Right renal pelvis (tissue), 4 donors: Measurements from ENCODE around the gene NR1H2. TPM values are rescaled to one million over a fixed set of nuclear protein-coding genes. Genes with fewer than 3 reads are reported as not detected.
A peak's percentile ranks its signal among the peaks of the same experiment; 100 is the strongest.
"Not testable (repeated sequence)": the region's sequence is repeated elsewhere in the genome, so short reads cannot be mapped to it uniquely, and the experiment has no call there.

ENCODE experiments used
- DNase-seq, 4 donors: peaks; one replicate each; pipeline ENCODE4 v3.0.0-alpha.2; 2013; ENCODE audit warnings: low read depth in 4 of 4, low spot score in 3 of 4, missing footprints in 1 of 4
- polyA plus RNA-seq, 4 donors: library from polyadenylated mRNA; unstranded; fragments of 120-200 nt; gene quantifications; one replicate each; pipeline ENCODE4 v1.2.1, GENCODE V29; 2013; ENCODE audit not compliant: insufficient read length in 4 of 4

NR1H2 gene
- polyA plus RNA-seq, 4 donors, result 28.6 to 47.2 (median 32.0) TPM

DNA sequence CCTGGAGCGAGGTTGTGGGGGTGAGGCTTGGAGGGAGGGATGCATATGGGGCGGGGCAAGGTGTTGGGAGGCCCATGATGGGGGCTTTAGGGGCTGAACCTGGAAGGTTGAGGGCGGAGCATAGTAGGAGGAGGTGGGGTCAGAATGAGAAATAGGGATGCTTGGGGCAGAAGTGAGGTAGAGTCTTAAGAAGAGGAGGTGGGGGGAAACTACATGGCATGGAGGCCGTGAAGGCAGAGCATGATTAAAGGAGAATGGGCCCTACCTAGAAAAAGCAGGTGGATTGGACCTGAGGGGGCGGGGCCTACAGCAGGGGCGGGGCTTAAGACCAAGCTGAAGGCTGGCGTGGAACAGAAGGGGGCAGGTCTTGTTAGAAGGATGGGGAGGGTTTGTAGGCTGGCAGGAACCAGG, 799 bp downstream of the NR1H2 start:
- no peak for DNase-seq

DNA sequence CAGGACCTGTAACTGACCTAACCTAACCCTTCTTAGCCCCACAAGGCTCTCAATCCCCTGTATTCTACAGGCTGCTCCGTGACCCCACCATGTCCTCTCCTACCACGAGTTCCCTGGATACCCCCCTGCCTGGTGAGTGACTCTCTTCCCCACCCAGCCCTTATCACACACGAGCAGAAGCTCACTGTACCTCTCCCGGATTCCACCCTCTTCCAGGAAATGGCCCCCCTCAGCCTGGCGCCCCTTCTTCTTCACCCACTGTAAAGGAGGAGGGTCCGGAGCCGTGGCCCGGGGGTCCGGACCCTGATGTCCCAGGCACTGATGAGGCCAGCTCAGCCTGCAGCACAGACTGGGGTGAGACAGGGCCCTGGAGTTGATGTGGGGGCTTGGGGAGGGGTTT, 1.3 kb downstream of the NR1H2 start:
- DNase-seq, result no peak

DNA sequence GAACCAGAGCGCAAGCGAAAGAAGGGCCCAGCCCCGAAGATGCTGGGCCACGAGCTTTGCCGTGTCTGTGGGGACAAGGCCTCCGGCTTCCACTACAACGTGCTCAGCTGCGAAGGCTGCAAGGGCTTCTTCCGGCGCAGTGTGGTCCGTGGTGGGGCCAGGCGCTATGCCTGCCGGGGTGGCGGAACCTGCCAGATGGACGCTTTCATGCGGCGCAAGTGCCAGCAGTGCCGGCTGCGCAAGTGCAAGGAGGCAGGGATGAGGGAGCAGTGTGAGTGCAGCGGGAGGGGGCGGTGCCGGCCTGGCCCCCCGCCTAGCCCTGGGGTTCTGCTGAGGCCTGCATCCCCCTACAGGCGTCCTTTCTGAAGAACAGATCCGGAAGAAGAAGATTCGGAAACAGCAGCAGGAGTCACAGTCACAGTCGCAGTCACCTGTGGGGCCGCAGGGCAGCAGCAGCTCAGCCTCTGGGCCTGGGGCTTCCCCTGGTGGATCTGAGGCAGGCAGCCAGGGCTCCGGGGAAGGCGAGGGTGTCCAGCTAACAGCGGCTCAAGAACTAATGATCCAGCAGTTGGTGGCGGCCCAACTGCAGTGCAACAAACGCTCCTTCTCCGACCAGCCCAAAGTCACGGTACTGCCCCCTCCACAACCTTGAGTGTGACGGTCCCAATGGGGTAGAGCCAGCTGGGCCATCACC, 2.1 kb downstream of the NR1H2 start:
- no peak for DNase-seq

DNA sequence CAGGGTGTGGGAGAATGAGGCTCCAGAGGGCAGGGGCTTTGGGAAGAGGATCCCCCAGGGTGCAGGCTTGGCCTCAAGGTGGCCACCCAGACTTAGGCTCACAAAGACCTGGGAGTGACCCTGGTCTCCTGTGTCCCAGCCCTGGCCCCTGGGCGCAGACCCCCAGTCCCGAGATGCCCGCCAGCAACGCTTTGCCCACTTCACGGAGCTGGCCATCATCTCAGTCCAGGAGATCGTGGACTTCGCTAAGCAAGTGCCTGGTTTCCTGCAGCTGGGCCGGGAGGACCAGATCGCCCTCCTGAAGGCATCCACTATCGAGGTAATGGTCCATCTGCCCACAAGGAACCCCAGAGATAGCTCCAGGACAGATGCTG, 2.6 kb downstream of the NR1H2 start:
- no peak for DNase-seq

DNA sequence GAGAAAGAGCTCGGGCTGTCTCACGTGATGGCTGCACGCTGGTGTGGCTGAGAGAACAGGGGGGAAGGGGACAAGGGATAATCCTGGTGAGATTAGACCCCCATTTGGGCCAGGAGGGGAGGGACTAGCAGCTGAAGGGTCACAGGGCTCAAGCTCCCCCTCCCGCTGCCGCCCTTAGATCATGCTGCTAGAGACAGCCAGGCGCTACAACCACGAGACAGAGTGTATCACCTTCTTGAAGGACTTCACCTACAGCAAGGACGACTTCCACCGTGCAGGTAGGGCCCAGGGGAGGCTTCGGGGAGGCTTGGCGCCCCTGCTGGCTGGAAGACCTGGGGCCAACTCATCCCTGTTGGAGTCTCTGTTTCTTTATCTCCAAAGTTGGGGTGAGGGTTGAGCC, 3.3 kb downstream of the NR1H2 start:
- no peak for DNase-seq

DNA sequence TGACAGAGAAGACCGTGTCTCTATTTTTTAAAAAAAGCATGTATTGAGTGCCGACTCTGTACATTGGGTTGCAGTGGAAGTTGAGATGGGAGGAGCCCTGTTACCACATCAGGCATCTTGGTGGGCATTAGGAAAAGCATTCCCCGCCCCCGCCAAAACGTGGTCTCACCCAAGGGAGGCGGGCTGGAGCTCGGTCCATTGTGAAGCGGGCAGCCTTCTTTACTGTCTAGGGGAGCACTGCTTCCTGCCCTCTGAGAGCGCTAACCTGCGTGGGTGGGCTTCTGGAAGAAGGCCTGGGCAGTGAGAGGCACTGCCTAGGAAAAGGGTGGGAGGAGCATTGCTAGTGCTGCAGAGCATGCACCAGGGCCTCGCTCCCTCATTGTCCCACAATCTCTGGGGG, 3.9 kb downstream of the NR1H2 start:
- no peak for DNase-seq

DNA sequence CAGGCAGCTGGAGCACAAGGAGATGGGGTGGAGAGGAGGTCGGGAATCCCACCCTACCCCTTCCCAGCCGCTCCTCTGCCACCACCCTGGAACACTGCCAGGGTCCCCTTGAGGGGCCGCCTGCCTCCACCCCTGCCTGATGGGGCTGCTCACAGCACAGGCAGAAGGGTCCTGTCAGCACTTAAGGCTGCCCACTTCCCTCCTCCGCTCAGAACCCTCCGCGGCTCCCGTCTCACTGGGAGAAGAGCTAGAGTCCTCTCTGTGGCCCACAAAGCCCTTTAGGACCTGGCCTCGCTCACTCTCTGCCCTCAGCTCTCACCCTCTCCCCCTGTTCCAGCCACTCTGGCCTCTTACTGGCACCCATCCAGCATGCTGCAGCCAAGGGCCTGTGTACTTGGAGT, 4.5 kb downstream of the NR1H2 start:
- DNase-seq, result no peak

DNA sequence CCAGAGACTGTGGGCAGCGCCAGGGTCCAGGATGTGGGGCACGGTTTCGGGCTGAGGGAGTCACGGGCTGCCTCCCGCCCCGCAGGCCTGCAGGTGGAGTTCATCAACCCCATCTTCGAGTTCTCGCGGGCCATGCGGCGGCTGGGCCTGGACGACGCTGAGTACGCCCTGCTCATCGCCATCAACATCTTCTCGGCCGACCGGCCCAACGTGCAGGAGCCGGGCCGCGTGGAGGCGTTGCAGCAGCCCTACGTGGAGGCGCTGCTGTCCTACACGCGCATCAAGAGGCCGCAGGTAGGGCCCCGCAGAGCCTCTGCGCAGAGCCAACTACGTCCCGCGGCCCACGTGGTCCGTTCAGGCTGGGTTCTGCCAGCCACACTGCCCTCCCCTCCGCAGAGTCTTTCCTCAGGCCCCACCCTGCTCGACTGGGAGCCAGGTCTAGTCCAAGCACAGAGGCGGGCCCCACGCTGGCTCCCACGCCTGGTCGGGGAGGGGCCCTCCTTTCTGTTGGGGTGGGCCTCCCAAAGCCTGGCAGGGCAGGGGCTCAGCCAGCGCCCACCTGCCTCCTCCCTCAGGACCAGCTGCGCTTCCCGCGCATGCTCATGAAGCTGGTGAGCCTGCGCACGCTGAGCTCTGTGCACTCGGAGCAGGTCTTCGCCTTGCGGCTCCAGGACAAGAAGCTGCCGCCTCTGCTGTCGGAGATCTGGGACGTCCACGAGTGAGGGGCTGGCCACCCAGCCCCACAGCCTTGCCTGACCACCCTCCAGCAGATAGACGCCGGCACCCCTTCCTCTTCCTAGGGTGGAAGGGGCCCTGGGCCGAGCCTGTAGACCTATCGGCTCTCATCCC, 5.8 kb downstream of the NR1H2 start:
- DNase-seq, result no peak

DNA sequence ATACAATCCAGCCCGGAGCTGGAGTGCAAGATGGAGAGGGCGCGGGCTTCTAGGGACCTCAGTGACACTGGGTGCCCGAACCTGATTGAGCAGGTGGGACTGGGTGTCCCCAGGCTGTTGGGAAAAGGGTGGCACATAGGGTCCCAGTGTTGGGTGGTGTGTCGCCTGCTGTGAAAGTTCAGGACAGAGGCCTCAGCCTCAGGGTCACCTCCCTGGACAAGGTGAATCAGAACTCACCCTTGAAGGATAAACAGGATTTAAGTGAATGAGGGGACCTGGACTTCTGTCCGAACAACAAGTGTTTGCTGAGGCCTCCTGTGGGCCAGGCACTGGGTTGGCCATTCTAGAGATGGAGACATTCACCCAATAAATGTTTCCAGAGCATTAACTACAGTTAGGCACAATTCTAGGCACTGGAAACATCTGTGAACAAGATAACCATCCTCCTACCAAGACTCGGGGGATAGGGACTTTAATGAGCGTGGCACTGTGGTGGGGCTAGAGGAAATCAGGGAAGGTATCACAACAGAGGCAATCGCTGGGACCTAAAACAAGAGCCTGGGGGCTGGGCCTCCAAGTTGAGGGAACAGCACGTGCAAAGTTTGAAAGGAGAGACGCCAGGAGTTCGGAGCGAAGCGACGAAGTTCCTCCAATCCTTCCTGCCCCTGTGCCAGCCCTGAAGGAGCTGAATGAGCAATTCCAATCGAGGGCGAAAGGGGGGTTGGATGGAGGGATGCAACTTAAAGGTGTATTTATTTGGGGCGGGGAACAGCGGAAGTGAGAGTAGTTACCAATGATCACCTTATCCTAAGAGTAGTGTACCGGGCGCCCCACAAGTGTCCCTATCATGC, 7.0 kb downstream of the NR1H2 start:
- no peak for DNase-seq

DNA sequence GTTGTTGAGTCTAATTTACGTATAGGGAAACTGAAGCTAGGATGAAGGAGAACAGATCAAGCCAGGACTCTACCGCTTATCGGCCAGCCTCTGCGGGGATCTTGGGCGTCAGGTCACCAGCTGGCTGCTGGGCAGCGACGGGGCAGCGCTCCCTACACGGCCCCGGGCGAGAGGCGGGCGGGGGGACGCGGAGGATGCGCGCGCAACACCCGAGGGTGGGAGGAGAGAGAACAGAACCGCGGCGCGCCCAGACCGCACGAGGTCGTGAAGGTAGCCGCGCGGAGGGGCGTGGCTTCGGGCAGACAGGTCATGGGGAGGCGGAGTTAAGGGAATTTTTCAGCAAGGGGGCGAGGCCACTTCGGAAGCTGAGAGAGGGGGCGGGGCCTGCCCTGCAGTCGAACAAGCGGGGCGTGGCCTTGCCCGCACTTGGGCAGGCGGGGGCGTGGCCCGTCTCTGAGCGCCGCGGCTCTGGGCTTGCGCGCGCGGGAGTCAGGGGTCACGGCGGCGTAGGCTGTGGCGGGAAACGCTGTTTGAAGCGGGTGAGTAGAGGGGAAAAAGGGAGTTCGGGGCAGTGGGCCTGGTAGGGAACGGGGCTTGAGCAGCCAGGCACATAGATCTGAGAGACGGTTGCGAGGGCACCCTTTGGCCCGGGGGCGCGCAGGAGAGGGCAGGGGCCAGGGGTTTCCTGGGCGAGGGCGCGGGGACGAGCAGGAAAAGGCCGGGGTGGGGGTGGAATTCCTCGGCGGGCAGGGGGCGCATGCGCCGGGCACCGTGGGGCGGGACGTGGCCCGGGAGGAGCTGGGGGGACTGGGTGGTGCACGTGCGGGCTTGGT, 7.8 kb downstream of the NR1H2 start, which contains the start of gene POLD1:
POLD1 (plus strand) TSS at position 496 of the 833 bp plus-strand sequence. CDS start 14,505 bp downstream, outside the sequence.
- peak; percentile 91 to 96 (median 93) for DNase-seq

DNA sequence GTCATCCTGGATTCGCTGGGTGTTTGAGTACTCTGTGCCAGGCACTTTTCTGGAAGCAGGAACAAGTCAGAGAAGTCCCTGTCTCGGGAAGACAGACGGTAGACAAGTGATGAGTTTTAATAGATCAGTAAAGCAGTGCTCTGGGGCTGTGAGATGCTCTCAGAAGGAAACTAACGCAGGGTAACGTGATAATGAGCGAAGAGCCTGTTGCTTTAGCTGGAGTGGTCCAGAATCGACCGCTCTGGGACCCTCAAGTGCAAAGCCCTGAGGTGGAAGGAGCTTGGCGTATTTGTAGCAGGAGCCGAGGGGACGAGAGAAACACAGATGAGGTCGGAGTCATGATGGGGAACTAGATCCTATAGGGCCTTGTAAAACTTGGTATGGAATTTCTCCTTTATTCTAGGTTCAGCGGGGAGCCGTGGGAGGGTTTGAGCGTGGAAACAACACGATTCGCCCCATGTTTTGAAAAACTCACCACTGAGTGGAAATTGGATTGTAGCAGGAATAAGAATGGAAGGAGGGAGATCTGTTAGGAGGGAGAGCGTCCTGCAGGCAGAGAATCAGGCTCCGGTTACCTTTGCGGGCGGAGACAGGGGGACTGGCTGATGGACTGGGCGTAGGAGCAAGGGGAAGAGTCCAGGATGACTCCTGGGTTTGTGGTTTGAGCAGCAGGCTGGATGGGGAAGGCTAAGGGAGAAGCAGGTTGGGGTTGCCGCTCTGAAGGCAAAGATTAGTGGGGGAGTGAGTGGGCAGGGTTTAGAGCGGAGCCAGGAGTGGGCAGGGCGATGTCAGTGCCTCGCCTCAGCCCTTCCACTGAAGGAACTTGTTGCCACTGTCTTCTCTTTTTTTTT, 8.7 kb downstream of the NR1H2 start:
- DNase-seq, result no peak

DNA sequence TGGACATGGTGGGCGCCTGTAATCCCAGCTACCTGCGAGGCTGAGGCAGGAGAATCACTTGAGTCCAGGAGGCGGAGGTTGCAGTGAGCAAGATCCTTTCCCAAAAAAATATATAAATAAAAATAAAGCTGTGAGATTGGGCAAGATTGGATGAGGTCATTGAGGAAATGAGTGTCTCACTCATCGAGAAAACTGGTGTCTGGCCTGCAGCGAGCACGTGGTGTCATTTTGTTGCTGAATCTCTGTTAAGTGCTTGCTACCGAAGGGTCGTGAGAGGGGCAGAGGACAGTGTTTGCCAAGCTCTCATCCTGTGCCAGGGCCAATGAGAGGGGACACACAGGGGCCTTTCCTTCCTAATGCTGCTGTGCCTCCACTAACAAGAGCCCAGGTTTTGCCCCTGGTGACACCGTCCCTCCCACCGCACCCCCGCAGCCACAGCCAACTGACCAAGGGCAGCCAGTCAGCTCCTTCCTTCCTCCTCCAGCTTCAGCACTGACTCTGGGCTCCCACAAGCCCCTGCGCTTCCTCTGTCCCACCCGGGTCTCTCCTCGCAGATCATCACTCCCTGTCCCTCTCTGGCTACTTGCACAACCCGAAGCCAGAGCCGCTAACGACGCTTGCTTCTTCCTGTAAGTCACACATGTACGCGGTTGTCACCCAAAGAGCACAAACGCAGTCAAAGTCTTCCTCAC, 11.1 kb downstream of the NR1H2 start:
- DNase-seq, result no peak

DNA sequence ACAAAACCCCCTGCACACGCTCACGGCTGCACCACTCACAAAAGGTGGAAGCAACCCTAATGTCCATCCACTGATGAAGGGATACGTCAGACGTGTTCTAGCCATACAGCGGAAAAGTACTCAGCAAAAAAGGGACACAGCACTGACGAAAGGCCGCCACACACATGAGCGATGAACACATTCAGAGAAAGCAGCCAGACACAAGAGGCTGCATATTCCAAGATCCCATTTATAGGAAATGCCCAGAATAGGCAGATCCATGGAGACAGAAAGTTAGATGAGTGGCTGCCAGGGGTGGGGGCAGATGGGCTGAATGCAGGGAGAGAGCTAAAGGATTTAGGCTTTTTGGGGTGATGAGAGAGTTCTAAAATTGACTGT, 11.6 kb downstream of the NR1H2 start:
- no peak for DNase-seq

DNA sequence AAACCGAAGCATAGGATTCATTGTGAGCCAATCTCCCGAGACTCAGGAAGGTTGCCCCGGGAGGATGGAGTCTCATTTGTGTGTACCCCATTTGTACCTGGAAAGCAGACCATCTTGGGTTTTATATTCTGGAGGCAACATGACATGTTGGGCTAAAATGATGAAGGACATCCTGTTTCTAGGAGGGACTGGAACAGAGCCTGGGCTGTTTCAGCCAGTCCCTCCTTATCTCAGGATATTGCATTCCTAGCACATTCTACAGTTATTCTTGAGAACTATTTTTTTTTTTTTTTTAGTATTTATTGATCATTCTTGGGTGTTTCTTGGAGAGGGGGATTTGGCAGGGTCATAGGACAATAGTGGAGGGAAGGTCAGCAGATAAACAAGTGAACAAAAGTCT, 14.0 kb downstream of the NR1H2 start:
- not testable (repeated sequence) for DNase-seq

DNA sequence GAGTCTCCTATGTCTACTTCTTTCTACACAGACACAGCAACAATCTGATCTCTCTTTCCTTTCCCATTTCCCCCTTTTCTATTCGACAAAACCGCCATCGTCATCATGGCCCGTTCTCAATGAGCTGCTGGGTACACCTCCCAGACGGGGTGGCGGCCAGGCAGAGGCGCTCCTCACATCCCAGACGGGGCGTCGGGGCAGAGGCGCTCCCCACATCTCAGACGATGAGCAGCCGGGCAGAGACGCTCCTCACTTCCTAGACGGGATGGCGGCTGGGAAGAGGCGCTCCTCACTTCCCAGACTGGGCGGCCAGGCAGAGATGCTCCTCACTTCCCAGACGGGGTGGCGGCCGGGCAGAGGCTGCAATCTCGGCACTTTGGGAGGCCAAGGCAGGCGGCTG, 14.7 kb downstream of the NR1H2 start:
- DNase-seq, result not testable (repeated sequence)

DNA sequence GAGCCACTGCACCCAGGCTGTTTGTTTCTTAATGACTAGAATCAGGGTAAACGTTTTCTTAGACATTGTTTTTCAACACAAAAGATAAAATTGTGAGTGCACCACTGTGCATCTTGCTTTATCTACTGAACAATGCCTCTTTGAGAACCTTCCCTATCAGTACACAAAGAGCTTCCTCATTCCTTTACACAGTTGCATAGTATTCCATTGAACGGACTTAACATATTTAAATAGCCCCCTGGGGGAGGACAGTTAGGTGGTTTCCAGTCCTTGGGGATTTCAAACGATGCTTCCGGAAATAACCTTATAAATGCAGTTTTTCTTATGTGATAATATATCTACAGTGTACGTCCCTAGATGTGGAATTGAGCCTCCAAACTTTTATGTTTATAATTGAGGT, 16.5 kb downstream of the NR1H2 start:
- no peak for DNase-seq

DNA sequence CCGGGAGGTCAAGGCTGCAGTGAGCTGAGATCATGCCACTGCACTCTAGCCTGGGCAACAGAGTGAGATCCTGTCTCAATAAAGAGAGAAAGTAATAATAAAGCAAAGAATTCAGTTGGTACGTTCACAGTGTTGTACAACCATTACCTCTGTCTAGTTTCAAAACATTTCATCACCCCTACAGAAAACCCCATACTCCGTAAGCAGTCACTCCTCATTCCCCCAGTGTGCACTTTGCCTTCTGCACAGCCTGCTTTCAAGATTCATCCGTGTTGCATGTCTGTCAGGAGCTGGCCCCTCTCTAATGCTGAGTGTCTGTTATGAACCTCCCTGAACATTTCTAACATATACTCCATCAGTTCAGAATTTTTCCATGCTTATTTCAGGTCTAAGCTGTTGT, 17.3 kb downstream of the NR1H2 start:
- DNase-seq, result no peak

DNA sequence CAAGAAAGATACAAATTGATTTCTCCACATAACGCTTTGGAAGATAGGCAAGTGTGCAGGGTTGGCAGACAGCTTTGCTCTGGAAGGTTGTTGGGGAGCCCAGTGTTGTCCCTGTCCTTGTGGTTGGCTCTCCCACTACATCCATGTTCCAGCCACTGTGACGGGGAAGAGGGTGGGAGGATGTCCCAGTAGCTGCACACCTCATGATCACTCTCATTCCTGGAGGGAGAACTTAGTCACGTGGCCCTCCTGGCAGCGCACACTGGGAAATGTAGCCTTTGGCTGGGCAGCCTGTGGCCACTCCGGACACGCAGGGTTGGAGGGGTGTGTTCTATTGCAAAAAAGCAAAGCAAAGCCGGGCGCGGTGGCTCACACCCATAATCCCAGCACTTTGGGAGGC, 17.8 kb downstream of the NR1H2 start:
- no peak for DNase-seq
